Renal pelvis (tissue), 4 donors: ENCODE results near the gene NOL9. TPM values are rescaled to one million over a fixed set of nuclear protein-coding genes. Genes with fewer than 3 reads are reported as not detected.
"Not testable (repeated sequence)": the region's sequence is repeated elsewhere in the genome, so short reads cannot be mapped to it uniquely, and the experiment has no call there.

Source experiments
- DNase-seq: peaks from one replicate; pipeline ENCODE4 v3.0.0-alpha.2; 2013
- polyA plus RNA-seq, 3 donors: library from polyadenylated mRNA; unstranded; fragments of 120-200 nt; gene quantifications; one replicate each; pipeline ENCODE4 v1.2.1, GENCODE V29; 2013; ENCODE audit not compliant: insufficient read length in 3 of 3

The NOL9 gene
- polyA plus RNA-seq, 3 donors = 13.9 to 25.2 (median 23.4) TPM

GRCh38 chr1:6505367-6506209 lies 48.7 kb downstream of the NOL9 start:
- no peak for DNase-seq

- DNase-seq = no peak
Observed at GRCh38 chr1:6504887-6505286, 49.4 kb downstream of the NOL9 start.

GRCh38 chr1:6503884-6504602 lies 50.3 kb downstream of the NOL9 start:
- no peak for DNase-seq

GRCh38 chr1:6502000-6502891 lies 52.1 kb downstream of the NOL9 start:
- no peak for DNase-seq

GRCh38 chr1:6501279-6501813 lies 53.0 kb downstream of the NOL9 start:
- DNase-seq = no peak

- DNase-seq = no peak
Observed at GRCh38 chr1:6500544-6501278, 53.6 kb downstream of the NOL9 start.

- no peak for DNase-seq
Observed at GRCh38 chr1:6499296-6499695, 55.0 kb downstream of the NOL9 start.

- no peak for DNase-seq
Observed at GRCh38 chr1:6498576-6499111, 55.7 kb downstream of the NOL9 start.

GRCh38 chr1:6497867-6498575 lies 56.3 kb downstream of the NOL9 start:
- DNase-seq = no peak

GRCh38 chr1:6497215-6497866 lies 57.0 kb downstream of the NOL9 start:
- no peak for DNase-seq

- DNase-seq = no peak
Observed at GRCh38 chr1:6496890-6497214, 57.5 kb downstream of the NOL9 start.

- DNase-seq = no peak
Observed at GRCh38 chr1:6496365-6496721, 58.0 kb downstream of the NOL9 start.

- DNase-seq = no peak
Observed at GRCh38 chr1:6495540-6496364, 58.6 kb downstream of the NOL9 start.

GRCh38 chr1:6495041-6495441 lies 59.3 kb downstream of the NOL9 start:
- DNase-seq = no peak

GRCh38 chr1:6494627-6495026 lies 59.7 kb downstream of the NOL9 start:
- DNase-seq = no peak

GRCh38 chr1:6493834-6494223 lies 60.5 kb downstream of the NOL9 start:
- not testable (repeated sequence) for DNase-seq

- DNase-seq = no peak
Observed at GRCh38 chr1:6491966-6492365, 62.3 kb downstream of the NOL9 start.

GRCh38 chr1:6491480-6491962 lies 62.8 kb downstream of the NOL9 start, which contains the start of gene PLEKHG5:
TSS of gene PLEKHG5 (minus strand) at chr1:6491667. CDS start at chr1:6477571, 14,096 bp downstream.
- no peak for DNase-seq

- DNase-seq = no peak
Observed at GRCh38 chr1:6491081-6491449, 63.2 kb downstream of the NOL9 start.
